Measurements from ENCODE around the gene RSU1.

Gene RSU1

GRCh38 chr10:16602104-16602775 is 215.0 kb downstream of the RSU1 start:
- H3K79me2 ChIP-seq (ENCODE audit: low read length), result no peaks in the 10 kb centered on the region
- H3K4me3 ChIP-seq (ENCODE audit: low read length), result no peak overlapping the region
- TF ChIP-seq EZH2phosphoT487 (IDR thresholded peaks at IDR 0.05; ENCODE audit: low read depth), result no peak
- no peak for TF ChIP-seq CTCF (IDR thresholded peaks at IDR 0.05; ENCODE audit: low read depth, low read length)
- H3K4me1 ChIP-seq (ENCODE audit: low read length), result no peaks in the 10 kb centered on the region
- H4K20me1 ChIP-seq (ENCODE audit: insufficient read depth, low read length), result no peaks in the 10 kb centered on the region
- no peak overlapping the region for H2AFZ ChIP-seq (ENCODE audit: low read depth, low read length)
- H3K9me3 ChIP-seq (ENCODE audit: insufficient read depth, low read length), result no peaks in the 10 kb centered on the region
- H3K9ac ChIP-seq (ENCODE audit: low read length), result no peak overlapping the region
- H3K27me3 ChIP-seq (ENCODE audit: low read depth, low read length), result no peaks in the 10 kb centered on the region
- no peak overlapping the region for H3K4me2 ChIP-seq (ENCODE audit: low read length)
- no peaks in the 10 kb centered on the region for H3K36me3 ChIP-seq (replicated peaks; ENCODE audit: low read depth, low read length)
- no peak overlapping the region for H3K27ac ChIP-seq (ENCODE audit: low read length)

GRCh38 chr10:16599662-16600061 is 217.6 kb downstream of the RSU1 start:
- H3K27me3 ChIP-seq (ENCODE audit: low read depth, low read length), result no peaks in the 10 kb centered on the region
- H3K27ac ChIP-seq (ENCODE audit: low read length), result no peak overlapping the region
- no peaks in the 10 kb centered on the region for H4K20me1 ChIP-seq (ENCODE audit: insufficient read depth, low read length)
- H3K4me2 ChIP-seq (ENCODE audit: low read length), result no peak overlapping the region
- no peaks in the 10 kb centered on the region for H3K79me2 ChIP-seq (ENCODE audit: low read length)
- no peak overlapping the region for H3K9ac ChIP-seq (ENCODE audit: low read length)
- no peaks in the 10 kb centered on the region for H3K36me3 ChIP-seq (replicated peaks; ENCODE audit: low read depth, low read length)
- no peak overlapping the region for H2AFZ ChIP-seq (ENCODE audit: low read depth, low read length)
- H3K4me1 ChIP-seq (ENCODE audit: low read length), result no peaks in the 10 kb centered on the region
- H3K9me3 ChIP-seq (ENCODE audit: insufficient read depth, low read length), result no peaks in the 10 kb centered on the region
- no peak for TF ChIP-seq EZH2phosphoT487 (IDR thresholded peaks at IDR 0.05; ENCODE audit: low read depth)
- TF ChIP-seq CTCF (IDR thresholded peaks at IDR 0.05; ENCODE audit: low read depth, low read length), result no peak
- no peak overlapping the region for H3K4me3 ChIP-seq (ENCODE audit: low read length)

DNA sequence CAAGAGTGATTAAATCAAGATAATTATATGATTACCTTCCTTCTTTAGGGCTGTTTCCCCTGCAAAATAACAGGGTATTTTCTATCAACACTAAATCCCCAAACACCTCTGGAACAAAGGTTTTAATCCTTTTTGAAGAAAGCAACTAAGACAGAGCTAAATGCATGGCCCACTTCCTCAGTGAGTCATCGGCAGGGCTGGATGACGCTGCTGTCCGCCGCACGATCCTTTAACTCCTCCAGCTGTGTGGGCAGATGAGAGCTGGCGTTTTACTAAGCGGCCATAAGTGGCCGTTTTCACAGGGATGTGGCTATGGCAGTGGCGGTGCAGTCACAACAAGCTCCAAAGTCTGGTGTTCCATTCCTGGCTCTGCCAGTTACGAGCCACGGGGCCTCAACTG is 219.6 kb downstream of the RSU1 start:
- TF ChIP-seq EZH2phosphoT487 (IDR thresholded peaks at IDR 0.05; ENCODE audit: low read depth), result no peak
- no peak for TF ChIP-seq CTCF (IDR thresholded peaks at IDR 0.05; ENCODE audit: low read depth, low read length)
- Histone ChIP-seq H3K27ac (ENCODE audit: low read length) (no peak overlapping the region), H3K36me3 (replicated peaks; ENCODE audit: low read depth, low read length) (no peaks in the 10 kb centered on the region), H3K4me2 (ENCODE audit: low read length) (no peak overlapping the region), H3K9ac (ENCODE audit: low read length) (no peak overlapping the region), H2AFZ (ENCODE audit: low read depth, low read length) (no peak overlapping the region), H4K20me1 (ENCODE audit: insufficient read depth, low read length) (no peaks in the 10 kb centered on the region), H3K9me3 (ENCODE audit: insufficient read depth, low read length) (no peaks in the 10 kb centered on the region), H3K79me2 (ENCODE audit: low read length) (no peaks in the 10 kb centered on the region), H3K4me1 (ENCODE audit: low read length) (no peaks in the 10 kb centered on the region), H3K27me3 (ENCODE audit: low read depth, low read length) (no peaks in the 10 kb centered on the region), H3K4me3 (ENCODE audit: low read length) (no peak overlapping the region)

DNA sequence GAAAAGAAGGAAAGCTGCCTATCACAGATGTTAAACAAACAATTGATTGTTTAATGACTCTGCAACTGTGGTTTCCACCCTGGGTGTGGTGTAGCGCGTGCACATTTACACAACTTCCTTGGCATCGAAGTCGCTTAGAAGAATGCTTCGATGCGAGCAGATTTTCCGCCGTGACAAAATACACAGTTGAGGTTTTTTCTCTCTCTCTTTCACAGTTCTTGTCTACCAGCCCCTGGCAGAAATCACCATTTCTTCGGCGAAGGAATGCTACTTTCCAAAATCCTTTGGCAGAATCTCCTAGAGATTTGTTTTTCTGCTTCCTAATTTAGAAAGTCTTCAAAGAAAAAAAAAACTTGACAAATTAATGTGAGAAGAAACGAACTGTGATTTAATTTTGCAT is 224.8 kb downstream of the RSU1 start:
- Histone ChIP-seq H3K4me1 (ENCODE audit: low read length) (peaks cover 5% of the 10 kb centered on the region), H3K27me3 (ENCODE audit: low read depth, low read length) (no peaks in the 10 kb centered on the region), H3K27ac (ENCODE audit: low read length) (no peak overlapping the region), H2AFZ (ENCODE audit: low read depth, low read length) (no peak overlapping the region), H3K4me2 (ENCODE audit: low read length) (no peak overlapping the region), H3K36me3 (replicated peaks; ENCODE audit: low read depth, low read length) (no peaks in the 10 kb centered on the region), H3K79me2 (ENCODE audit: low read length) (no peaks in the 10 kb centered on the region), H3K4me3 (ENCODE audit: low read length) (no peak overlapping the region), H4K20me1 (ENCODE audit: insufficient read depth, low read length) (no peaks in the 10 kb centered on the region), H3K9me3 (ENCODE audit: insufficient read depth, low read length) (no peaks in the 10 kb centered on the region), H3K9ac (ENCODE audit: low read length) (no peak overlapping the region)
- TF ChIP-seq EZH2phosphoT487 (IDR thresholded peaks at IDR 0.05; ENCODE audit: low read depth), result no peak
- no peak for TF ChIP-seq CTCF (IDR thresholded peaks at IDR 0.05; ENCODE audit: low read depth, low read length)
